Suprapubic skin (tissue), 4 donors: ENCODE data around the gene RAB40A. TPM values are rescaled to one million over a fixed set of nuclear protein-coding genes. Genes with fewer than 3 reads are reported as not detected.

Source experiments
- DNase-seq, 2 donors: peaks; one replicate each; pipeline ENCODE4 v3.0.0-alpha.2; 2019; ENCODE audit warnings: low spot score in 2 of 2
- H3K27ac ChIP-seq: fragments of 200-600 bp; sonication (generic); one replicate; pipeline ENCODE4 v1.5.1; 2019
- H3K27me3 ChIP-seq: fragments of 200-600 bp; sonication (generic); one replicate; pipeline ENCODE4 v1.5.1; 2019
- H3K36me3 ChIP-seq: fragments of 200-600 bp; sonication (generic); one replicate; pipeline ENCODE4 v1.5.1; 2019
- H3K4me1 ChIP-seq: fragments of 200-600 bp; sonication (generic); one replicate; pipeline ENCODE4 v1.5.1; 2019
- H3K4me3 ChIP-seq: fragments of 200-600 bp; sonication (generic); one replicate; pipeline ENCODE4 v1.5.1; 2019; ENCODE audit warnings: mild to moderate bottlenecking
- H3K9me3 ChIP-seq: fragments of 200-600 bp; sonication (generic); one replicate; pipeline ENCODE4 v1.5.1; 2019
- CTCF ChIP-seq, 2 donors: fragments of 200-600 bp in 1 of 2; fragments of 450-650 bp in 1 of 2; sonication (generic) in 1 of 2; IDR thresholded peaks; one replicate each; pipeline ENCODE4 v1.5.1; 2016 to 2019; ENCODE audit warnings: antibody characterized with exemption in 2 of 2, mild to moderate bottlenecking in 1 of 2, moderate library complexity in 1 of 2
- EP300 ChIP-seq: sonication (generic); formaldehyde crosslinking; IDR thresholded peaks from one replicate; pipeline ENCODE4 v1.6.1; 2017; ENCODE audit warnings: antibody characterized with exemption
- POLR2A ChIP-seq, 2 donors: fragments of 450-650 bp; IDR thresholded peaks; one replicate each; pipeline ENCODE4 v1.6.1; 2017; ENCODE audit warnings: antibody characterized with exemption in 2 of 2, mild to moderate bottlenecking in 2 of 2, moderate library complexity in 2 of 2
- POLR2AphosphoS5 ChIP-seq, 3 donors: sonication (generic); formaldehyde crosslinking; IDR thresholded peaks; one replicate each; pipeline ENCODE4 v1.6.1; 2017; ENCODE audit warnings: antibody characterized with exemption in 3 of 3
- WGBS: methylation state at CpG from one replicate; pipeline ENCODE4 v1.1.5; 2018; 5-methylcytosine and 5-hydroxymethylcytosine counted together
- total RNA-seq, 4 donors: library from RNA; depleted of rRNA; stranded (reverse); fragments of >200 nt; gene quantifications; one replicate each; pipeline ENCODE4 v1.1.0, GENCODE V29; 2016

The RAB40A gene
- total RNA-seq, 4 donors from 2014 or later: 0.31 to 2.4 (median 2.3) TPM; not detected in 1

- no peaks in the 10 kb centered on the region for H3K27me3 ChIP-seq
- H3K9me3 ChIP-seq: no peaks in the 10 kb centered on the region
- no peak overlapping the region for H3K4me3 ChIP-seq
- TF ChIP-seq CTCF (IDR thresholded peaks at IDR 0.05) (no peak), POLR2A (IDR thresholded peaks at IDR 0.05) (no peak), POLR2AphosphoS5 (IDR thresholded peaks at IDR 0.05) (no peak)
- peaks cover 5% of the 10 kb centered on the region for H3K4me1 ChIP-seq
- peak overlapping the region; percentile 77 for H3K27ac ChIP-seq
- no peaks in the 10 kb centered on the region for H3K36me3 ChIP-seq
- no peak for DNase-seq
Observed at GRCh38 chrX:103536071-103536470, 16.8 kb upstream of the RAB40A start.

- TF ChIP-seq EP300 (no peak), POLR2AphosphoS5 (IDR thresholded peaks at IDR 0.05) (no peak)
- H3K27ac ChIP-seq: peak overlapping the region; percentile 70
- WGBS: 40% methylated on average over 1 of the region's 1 CpG
- H3K4me1 ChIP-seq: peaks cover 5% of the 10 kb centered on the region
- H3K36me3 ChIP-seq: no peaks in the 10 kb centered on the region
- no peak for DNase-seq
- no peak overlapping the region for H3K4me3 ChIP-seq
- H3K9me3 ChIP-seq: no peaks in the 10 kb centered on the region
- H3K27me3 ChIP-seq: no peaks in the 10 kb centered on the region
Observed at GRCh38 chrX:103535206-103535605, 15.9 kb upstream of the RAB40A start.

GRCh38 chrX:103533511-103534216 lies 14.4 kb upstream of the RAB40A start:
- H3K27me3 ChIP-seq: no peaks in the 10 kb centered on the region
- no peaks in the 10 kb centered on the region for H3K9me3 ChIP-seq
- DNase-seq: peak; percentile 87 to 90
- TF ChIP-seq POLR2A (IDR thresholded peaks at IDR 0.05): no peak
- TF ChIP-seq POLR2AphosphoS5 (IDR thresholded peaks at IDR 0.05): no peak
- TF ChIP-seq CTCF (IDR thresholded peaks at IDR 0.05): peak; percentile 63 to 67
- no peaks in the 10 kb centered on the region for H3K36me3 ChIP-seq
- H3K4me1 ChIP-seq: peaks cover 5% of the 10 kb centered on the region
- H3K27ac ChIP-seq: no peak overlapping the region
- WGBS: 13% methylated on average over 15 of the region's 15 CpGs
- peak overlapping the region; percentile 38 for H3K4me3 ChIP-seq

GRCh38 chrX:103531002-103531401 lies 11.7 kb upstream of the RAB40A start:
- Histone ChIP-seq H3K9me3 (no peaks in the 10 kb centered on the region), H3K27me3 (no peaks in the 10 kb centered on the region)
- no peak for TF ChIP-seq CTCF (IDR thresholded peaks at IDR 0.05)
- TF ChIP-seq POLR2A (IDR thresholded peaks at IDR 0.05): no peak
- no peak for TF ChIP-seq POLR2AphosphoS5 (IDR thresholded peaks at IDR 0.05)
- TF ChIP-seq EP300: no peak

GRCh38 chrX:103530545-103530944 lies 11.3 kb upstream of the RAB40A start:
- TF ChIP-seq CTCF (IDR thresholded peaks at IDR 0.05) (no peak), EP300 (no peak), POLR2AphosphoS5 (IDR thresholded peaks at IDR 0.05) (no peak), POLR2A (IDR thresholded peaks at IDR 0.05) (no peak)
- H3K9me3 ChIP-seq: no peaks in the 10 kb centered on the region
- no peaks in the 10 kb centered on the region for H3K36me3 ChIP-seq
- H3K27me3 ChIP-seq: no peaks in the 10 kb centered on the region
- H3K4me1 ChIP-seq: no peaks in the 10 kb centered on the region
- DNase-seq: no peak
- no peak overlapping the region for H3K4me3 ChIP-seq
- 86% methylated on average over 1 of the region's 1 CpG for WGBS
- peak overlapping the region; percentile 14 for H3K27ac ChIP-seq

More at GRCh38 chrX:103531002-103531401, 11.7 kb upstream of the RAB40A start:
- Histone ChIP-seq H3K4me1 (no peaks in the 10 kb centered on the region), H3K36me3 (no peaks in the 10 kb centered on the region), H3K4me3 (no peak overlapping the region), H3K27ac (peak overlapping the region; percentile 14)
- DNase-seq: no peak
- WGBS: 63% methylated on average over 6 of the region's 6 CpGs
